Adipocyte (in vitro differentiated cells): ENCODE measurements around the gene CDH5.

Experiments
- DNase-seq: peaks from one replicate; pipeline ENCODE4 v3.0.0-alpha.2; 2015; ENCODE audit warnings: low read depth
- H3K27me3 ChIP-seq: replicated peaks from 2 replicates; pipeline ENCODE4 v1.7.0; 2013; ENCODE audit warnings: mild to moderate bottlenecking, low read length, moderate library complexity; ENCODE audit not compliant: control insufficient read depth, insufficient read depth
- H3K36me3 ChIP-seq: 2 replicates; pipeline ENCODE4 v1.7.0; 2013; ENCODE audit warnings: low read length, mild to moderate bottlenecking, moderate library complexity; ENCODE audit not compliant: control insufficient read depth, insufficient read depth, severe bottlenecking
- H3K4me1 ChIP-seq: 2 replicates; pipeline ENCODE4 v1.7.0; 2013; ENCODE audit warnings: mild to moderate bottlenecking, low read length, moderate library complexity; ENCODE audit not compliant: control insufficient read depth, insufficient read depth
- H3K4me3 ChIP-seq: 2 replicates; pipeline ENCODE4 v1.7.0; 2013; ENCODE audit warnings: mild to moderate bottlenecking, low read length, moderate library complexity
- H3K9ac ChIP-seq: 2 replicates; pipeline ENCODE4 v1.7.0; 2013; ENCODE audit warnings: mild to moderate bottlenecking, low read length, moderate library complexity
- H3K9me3 ChIP-seq: 2 replicates; pipeline ENCODE4 v1.7.0; 2013; ENCODE audit warnings: mild to moderate bottlenecking, low read length, moderate library complexity; ENCODE audit not compliant: control insufficient read depth

The CDH5 gene

DNA sequence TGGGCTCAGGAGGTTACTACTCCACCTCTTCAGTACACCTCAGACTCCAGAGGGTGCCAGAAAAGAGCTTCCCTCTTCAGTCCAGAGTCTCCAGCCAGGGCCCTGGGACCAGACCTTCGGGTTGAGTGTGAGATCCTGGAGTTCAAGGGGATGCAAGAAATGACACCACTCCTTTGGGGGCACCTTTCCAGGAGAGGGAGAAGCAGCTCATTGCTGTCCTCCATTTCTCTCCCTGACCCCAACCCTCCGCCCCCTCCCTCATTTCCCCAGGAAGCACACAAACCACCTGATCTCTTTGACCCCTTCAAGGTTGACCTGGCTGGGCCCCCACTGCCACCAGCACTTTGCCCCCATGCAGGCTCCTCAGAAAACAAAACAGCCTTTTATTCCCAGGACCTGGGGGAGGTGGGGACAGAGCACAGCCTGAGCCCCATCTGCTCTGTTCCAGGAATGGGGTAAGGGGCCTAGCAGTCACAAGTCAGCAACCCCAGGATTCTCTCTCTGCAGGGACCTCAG, 21.4 kb downstream of the CDH5 start:
- H3K4me1 ChIP-seq = peaks cover 8% of the 10 kb centered on the region
- H3K4me3 ChIP-seq = no peak overlapping the region
- H3K27me3 ChIP-seq = peaks cover 23% of the 10 kb centered on the region
- no peak for DNase-seq
- H3K36me3 ChIP-seq = no peaks in the 10 kb centered on the region
- no peak overlapping the region for H3K9ac ChIP-seq
- H3K9me3 ChIP-seq = no peaks in the 10 kb centered on the region

DNA sequence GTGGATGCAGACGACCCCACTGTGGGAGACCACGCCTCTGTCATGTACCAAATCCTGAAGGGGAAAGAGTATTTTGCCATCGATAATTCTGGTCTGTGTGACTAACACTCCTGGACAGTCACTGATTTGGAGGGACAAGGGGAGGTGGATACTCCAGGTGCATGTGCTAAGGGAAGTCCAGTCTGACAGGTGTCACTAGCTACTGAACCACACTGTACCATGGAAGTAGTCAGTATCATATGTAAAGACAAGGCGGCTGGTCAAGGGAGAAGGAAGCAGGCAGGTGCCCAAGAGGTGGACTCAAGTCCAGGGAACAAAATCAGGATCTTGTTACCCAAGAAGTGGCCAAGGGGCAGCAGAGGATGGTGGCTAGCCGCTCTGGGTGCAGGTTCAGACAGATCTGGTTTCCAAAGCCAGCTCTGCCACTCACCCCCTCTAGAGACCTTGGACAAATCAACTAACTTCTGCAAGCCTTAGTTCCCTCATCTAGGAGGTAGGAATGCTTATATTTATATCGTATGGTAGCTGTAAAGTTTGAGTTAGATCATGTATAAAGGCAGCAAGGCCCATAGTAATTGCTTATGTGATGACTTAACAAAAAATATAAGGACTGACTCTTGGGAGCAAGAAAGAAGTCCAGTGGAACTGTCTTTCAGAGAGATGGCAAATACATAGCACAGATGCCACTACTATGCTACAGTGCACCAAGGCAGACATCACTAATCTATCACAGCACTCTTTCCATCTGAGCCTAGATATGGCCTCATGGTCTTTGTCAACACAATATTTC, 22.1 kb downstream of the CDH5 start:
- no peak for DNase-seq
- no peaks in the 10 kb centered on the region for H3K9me3 ChIP-seq
- peaks cover 23% of the 10 kb centered on the region for H3K27me3 ChIP-seq
- no peak overlapping the region for H3K9ac ChIP-seq
- no peaks in the 10 kb centered on the region for H3K36me3 ChIP-seq
- H3K4me3 ChIP-seq = no peak overlapping the region
- peaks cover 2% of the 10 kb centered on the region for H3K4me1 ChIP-seq

DNA sequence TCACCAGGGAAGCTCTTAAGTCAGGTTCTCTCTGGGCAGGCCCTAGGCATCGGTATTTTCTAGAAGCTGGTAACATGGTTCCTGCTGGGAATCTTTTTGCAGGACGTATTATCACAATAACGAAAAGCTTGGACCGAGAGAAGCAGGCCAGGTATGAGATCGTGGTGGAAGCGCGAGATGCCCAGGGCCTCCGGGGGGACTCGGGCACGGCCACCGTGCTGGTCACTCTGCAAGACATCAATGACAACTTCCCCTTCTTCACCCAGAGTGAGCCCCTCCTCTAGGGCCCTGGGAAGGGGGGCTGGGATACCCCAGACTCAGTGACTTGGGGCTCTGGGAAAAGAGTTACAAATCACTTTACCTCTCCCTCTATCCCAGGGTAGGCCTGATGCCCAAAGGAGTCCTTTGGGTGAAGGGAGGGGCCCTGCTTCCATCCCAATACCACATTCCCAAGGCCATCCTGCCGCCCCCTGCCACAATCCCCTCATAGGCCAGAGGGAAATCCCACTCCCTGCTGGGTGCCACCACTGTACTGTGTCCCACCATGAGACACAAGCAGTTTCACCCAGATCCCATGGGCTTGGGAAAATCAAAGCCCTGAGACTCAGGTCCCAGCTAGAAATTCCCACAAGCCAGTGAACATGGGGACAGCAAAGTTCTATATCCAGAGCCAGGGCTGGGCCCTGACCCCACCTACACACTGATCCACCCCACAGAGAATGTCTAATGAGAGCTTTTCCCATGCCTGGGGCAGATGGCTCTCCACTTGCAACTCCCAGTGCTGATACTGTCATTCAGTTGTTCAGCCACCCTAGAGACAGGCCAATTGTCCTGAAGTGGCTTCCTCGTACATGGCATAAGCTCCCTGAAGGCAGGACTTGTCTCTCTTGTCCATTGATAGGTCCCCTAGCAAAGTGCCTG, 23.0 kb downstream of the CDH5 start:
- H3K36me3 ChIP-seq = no peaks in the 10 kb centered on the region
- no peaks in the 10 kb centered on the region for H3K9me3 ChIP-seq
- DNase-seq = no peak
- H3K27me3 ChIP-seq = peaks cover 23% of the 10 kb centered on the region
- H3K4me1 ChIP-seq = no peaks in the 10 kb centered on the region
- no peak overlapping the region for H3K4me3 ChIP-seq
- H3K9ac ChIP-seq = no peak overlapping the region

DNA sequence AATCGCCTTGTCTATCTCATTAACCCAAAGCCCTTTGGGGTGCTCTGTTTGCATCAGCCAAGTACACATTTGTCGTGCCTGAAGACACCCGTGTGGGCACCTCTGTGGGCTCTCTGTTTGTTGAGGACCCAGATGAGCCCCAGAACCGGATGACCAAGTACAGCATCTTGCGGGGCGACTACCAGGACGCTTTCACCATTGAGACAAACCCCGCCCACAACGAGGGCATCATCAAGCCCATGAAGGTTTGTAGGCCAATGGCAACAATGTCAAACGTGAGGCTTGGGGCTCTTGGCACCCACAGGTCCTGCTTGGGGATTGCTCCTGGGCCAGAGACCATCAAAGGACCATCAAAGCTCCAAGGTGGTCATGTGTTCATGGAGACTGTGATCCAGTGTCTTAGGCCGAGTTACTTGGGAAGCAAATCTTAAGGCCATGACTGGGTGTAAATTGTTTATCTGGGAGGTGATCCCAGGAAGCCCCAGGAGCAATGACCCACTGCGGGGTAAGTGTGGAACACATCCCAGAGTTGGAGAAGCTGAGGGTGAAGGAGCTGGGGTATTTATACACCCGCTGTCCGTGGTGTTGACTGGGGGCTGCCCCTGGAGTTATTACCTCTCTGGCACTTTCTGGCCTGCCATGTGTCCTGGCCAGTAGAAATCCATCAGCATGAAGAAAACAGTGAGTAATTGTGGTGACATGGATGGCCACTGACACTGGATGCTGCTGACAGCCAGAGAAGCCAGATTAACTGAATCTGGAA, 24.0 kb downstream of the CDH5 start:
- Histone ChIP-seq H3K27me3 (peaks cover 24% of the 10 kb centered on the region), H3K4me1 (no peaks in the 10 kb centered on the region), H3K9me3 (no peaks in the 10 kb centered on the region), H3K9ac (no peak overlapping the region), H3K36me3 (no peaks in the 10 kb centered on the region), H3K4me3 (no peak overlapping the region)
- DNase-seq = no peak

DNA sequence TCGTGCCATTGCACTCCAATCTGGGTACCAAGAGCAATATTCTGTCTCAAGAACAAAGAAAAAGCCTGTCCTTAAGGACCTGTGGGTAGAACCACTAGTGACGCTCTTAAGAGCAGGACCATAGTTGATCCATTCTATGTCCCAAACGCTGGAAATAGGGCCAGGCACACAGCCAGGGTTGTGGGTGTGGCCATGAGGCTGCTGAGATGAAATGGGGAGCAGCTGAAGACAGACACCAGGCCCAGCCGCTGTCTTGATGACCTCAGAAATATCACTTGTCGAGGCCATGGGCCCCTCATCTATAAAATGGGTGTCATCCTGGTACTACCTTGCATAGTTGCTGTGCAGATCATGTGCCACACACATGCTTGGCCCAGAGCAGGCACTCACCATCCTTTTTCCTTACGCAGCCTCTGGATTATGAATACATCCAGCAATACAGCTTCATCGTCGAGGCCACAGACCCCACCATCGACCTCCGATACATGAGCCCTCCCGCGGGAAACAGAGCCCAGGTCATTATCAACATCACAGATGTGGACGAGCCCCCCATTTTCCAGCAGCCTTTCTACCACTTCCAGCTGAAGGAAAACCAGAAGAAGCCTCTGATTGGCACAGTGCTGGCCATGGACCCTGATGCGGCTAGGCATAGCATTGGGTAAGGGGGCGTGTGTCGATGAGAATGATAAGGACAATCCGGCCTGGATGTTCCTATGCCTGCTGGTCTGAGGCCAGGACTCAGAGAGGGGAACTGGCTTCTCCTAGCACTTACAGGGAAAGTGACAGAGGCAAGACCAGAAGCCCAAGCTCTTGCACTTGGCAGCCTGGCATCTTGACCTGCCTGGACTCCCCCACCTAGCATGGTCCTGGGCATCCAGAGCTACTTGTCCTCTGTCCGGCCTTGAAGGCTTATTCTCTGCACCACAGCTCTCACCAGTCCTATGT, 25.5 kb downstream of the CDH5 start:
- no peaks in the 10 kb centered on the region for H3K9me3 ChIP-seq
- H3K4me1 ChIP-seq = no peaks in the 10 kb centered on the region
- H3K9ac ChIP-seq = no peak overlapping the region
- H3K27me3 ChIP-seq = peaks cover 23% of the 10 kb centered on the region
- no peaks in the 10 kb centered on the region for H3K36me3 ChIP-seq
- no peak for DNase-seq
- no peak overlapping the region for H3K4me3 ChIP-seq

DNA sequence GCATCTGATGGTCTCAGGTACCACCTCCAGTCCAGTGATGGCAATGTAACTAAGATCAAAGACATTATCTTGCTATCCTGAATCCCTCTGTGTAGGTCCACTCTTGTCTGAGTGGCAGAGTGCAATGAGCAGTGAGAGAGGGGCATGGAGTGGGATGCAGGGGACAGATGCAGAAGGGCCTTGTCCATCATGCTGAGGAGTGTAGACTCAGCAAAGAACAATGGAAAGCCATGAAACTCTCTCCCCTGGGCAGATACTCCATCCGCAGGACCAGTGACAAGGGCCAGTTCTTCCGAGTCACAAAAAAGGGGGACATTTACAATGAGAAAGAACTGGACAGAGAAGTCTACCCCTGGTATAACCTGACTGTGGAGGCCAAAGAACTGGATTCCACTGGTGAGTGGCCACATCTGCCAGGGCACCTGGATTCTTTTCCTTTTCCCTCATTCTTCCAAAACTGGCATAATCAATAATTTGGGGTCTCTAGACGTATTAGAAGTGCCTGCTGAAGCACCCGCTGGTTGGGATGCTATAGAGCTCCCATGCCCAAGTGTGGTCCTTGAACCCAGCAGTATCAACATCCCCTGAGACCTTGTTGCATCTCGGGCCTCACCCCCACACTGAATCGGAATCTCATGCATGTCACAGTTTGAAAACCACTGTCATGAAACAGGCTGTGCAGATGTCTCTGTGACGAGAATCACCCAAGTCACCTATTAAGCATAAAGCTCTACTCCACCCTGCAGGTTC, 29.5 kb downstream of the CDH5 start:
- no peaks in the 10 kb centered on the region for H3K4me1 ChIP-seq
- no peaks in the 10 kb centered on the region for H3K36me3 ChIP-seq
- no peak overlapping the region for H3K4me3 ChIP-seq
- H3K9me3 ChIP-seq = no peaks in the 10 kb centered on the region
- DNase-seq = no peak
- no peak overlapping the region for H3K9ac ChIP-seq
- peaks cover 4% of the 10 kb centered on the region for H3K27me3 ChIP-seq

DNA sequence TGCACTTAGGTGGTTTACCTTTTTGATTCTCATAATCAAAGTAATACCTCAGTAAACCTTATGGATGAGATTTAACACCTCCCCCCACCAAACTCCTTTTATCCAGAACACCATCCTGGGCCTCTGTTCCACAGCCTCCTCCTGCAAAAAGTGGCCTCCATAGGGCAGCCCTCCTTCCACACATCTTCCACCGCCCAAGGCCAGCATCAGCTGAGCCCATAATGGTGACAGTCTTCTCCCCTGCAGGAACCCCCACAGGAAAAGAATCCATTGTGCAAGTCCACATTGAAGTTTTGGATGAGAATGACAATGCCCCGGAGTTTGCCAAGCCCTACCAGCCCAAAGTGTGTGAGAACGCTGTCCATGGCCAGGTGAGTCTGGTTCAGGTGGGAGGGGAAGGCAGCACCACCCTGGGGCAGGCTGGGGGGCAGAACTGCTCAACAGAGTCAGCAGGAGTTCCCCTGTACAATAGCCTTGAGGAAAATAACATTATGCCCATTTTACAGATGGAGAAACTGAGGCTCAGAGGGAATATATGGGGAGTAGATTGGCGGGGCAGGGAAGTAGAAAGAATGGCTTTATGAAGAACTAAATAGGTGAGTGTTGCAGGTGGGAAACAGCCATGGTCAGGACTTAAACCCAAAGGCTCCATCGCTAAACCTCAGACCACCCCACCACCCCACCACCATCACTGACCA, 31.4 kb downstream of the CDH5 start:
- peaks cover 4% of the 10 kb centered on the region for H3K27me3 ChIP-seq
- H3K4me1 ChIP-seq = no peaks in the 10 kb centered on the region
- no peaks in the 10 kb centered on the region for H3K36me3 ChIP-seq
- no peaks in the 10 kb centered on the region for H3K9me3 ChIP-seq
- no peak overlapping the region for H3K4me3 ChIP-seq
- H3K9ac ChIP-seq = no peak overlapping the region
- no peak for DNase-seq

DNA sequence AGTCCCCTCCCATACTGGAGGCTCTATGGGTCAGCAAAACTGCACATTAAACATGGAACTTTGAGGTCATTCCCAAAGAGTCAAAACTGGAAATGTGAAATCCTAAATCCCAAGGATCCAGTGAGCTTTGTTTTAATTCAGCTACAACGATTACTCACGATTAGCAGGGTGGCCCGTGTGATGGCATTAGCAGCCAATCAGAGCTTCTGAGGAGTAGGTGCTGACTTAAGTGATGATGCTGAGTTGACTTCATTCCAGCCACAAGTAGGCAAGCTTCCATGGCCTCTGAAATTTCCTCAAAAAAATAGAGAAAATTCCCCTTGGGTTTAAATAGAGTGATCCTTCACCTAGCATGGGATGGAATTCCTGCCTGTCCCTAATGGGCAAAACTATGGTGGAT, 32.5 kb downstream of the CDH5 start:
- Histone ChIP-seq H3K4me3 (no peak overlapping the region), H3K4me1 (no peaks in the 10 kb centered on the region), H3K36me3 (no peaks in the 10 kb centered on the region), H3K27me3 (peaks cover 12% of the 10 kb centered on the region), H3K9me3 (no peaks in the 10 kb centered on the region), H3K9ac (no peak overlapping the region)
- no peak for DNase-seq

DNA sequence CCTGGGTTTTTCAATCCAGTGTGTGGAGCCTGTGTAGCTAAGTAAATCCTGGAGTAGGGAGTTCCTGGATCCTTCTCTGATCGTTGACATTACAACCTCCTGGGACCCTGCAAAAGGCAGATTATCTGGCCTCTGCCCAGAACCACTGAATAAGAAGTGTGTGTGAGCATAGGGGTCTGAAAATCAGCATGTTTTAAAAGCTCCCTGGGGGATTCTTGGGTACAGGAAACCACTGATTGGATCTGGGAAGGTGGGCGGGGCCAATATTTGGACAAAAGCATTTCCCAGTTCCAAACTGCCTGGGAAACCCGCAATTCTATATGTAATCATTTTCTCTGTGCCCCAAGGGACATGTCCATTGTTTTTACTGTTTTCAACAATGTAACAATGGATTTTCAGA, 33.4 kb downstream of the CDH5 start:
- H3K9me3 ChIP-seq = peaks cover under 1% of the 10 kb centered on the region
- no peak overlapping the region for H3K4me3 ChIP-seq
- no peak for DNase-seq
- no peaks in the 10 kb centered on the region for H3K4me1 ChIP-seq
- no peak overlapping the region for H3K9ac ChIP-seq
- H3K27me3 ChIP-seq = peaks cover 15% of the 10 kb centered on the region
- H3K36me3 ChIP-seq = no peaks in the 10 kb centered on the region
